Measurements from ENCODE around the gene CTLA4. TPM values are rescaled to one million over a fixed set of nuclear protein-coding genes. Genes with fewer than 3 reads are reported as not detected.

CTLA4 gene
- total RNA-seq, 1 donor from 2014 or later, result 7.9 TPM

GRCh38 chr2:203823173-203823572 lies 44.4 kb upstream of the CTLA4 start:
- no peaks in the 10 kb centered on the region for H3K27me3 ChIP-seq
- intact Hi-C loops (cut with DNase I), result no loop called here
- H3K4me3 ChIP-seq, result no peak overlapping the region
- H3K4me1 ChIP-seq, result no peaks in the 10 kb centered on the region
- DNase-seq (ENCODE audit: extremely low spot score in 2 of 2), result no peak
- H3K27ac ChIP-seq, result no peak overlapping the region
- H3K36me3 ChIP-seq, result no peaks in the 10 kb centered on the region
- no peaks in the 10 kb centered on the region for H3K9me3 ChIP-seq
- TF ChIP-seq POLR2AphosphoS5 (IDR thresholded peaks at IDR 0.05; ENCODE audit: insufficient read depth in 1 of 2, low read depth in 1 of 2) (no peak), CTCF (IDR thresholded peaks at IDR 0.05) (no peak), POLR2A (IDR thresholded peaks at IDR 0.05) (no peak)

GRCh38 chr2:203824057-203824456 lies 43.5 kb upstream of the CTLA4 start:
- no peaks in the 10 kb centered on the region for H3K36me3 ChIP-seq
- no peaks in the 10 kb centered on the region for H3K9me3 ChIP-seq
- no peak overlapping the region for H3K4me3 ChIP-seq
- no peak for DNase-seq (ENCODE audit: extremely low spot score in 2 of 2)
- H3K27ac ChIP-seq, result no peak overlapping the region
- TF ChIP-seq POLR2A (IDR thresholded peaks at IDR 0.05), result no peak
- TF ChIP-seq CTCF (IDR thresholded peaks at IDR 0.05), result no peak
- TF ChIP-seq POLR2AphosphoS5 (IDR thresholded peaks at IDR 0.05; ENCODE audit: insufficient read depth in 1 of 2, low read depth in 1 of 2), result no peak
- H3K4me1 ChIP-seq, result no peaks in the 10 kb centered on the region
- intact Hi-C loops (cut with DNase I), result no loop called here
- H3K27me3 ChIP-seq, result no peaks in the 10 kb centered on the region

- no peaks in the 10 kb centered on the region for H3K4me1 ChIP-seq
- no peaks in the 10 kb centered on the region for H3K9me3 ChIP-seq
- H3K36me3 ChIP-seq, result no peaks in the 10 kb centered on the region
- intact Hi-C loops (cut with DNase I), result no loop called here
- no peaks in the 10 kb centered on the region for H3K27me3 ChIP-seq
- H3K27ac ChIP-seq, result no peak overlapping the region
- TF ChIP-seq POLR2A (IDR thresholded peaks at IDR 0.05), result no peak
- TF ChIP-seq CTCF (IDR thresholded peaks at IDR 0.05), result no peak
- no peak for TF ChIP-seq POLR2AphosphoS5 (IDR thresholded peaks at IDR 0.05; ENCODE audit: insufficient read depth in 1 of 2, low read depth in 1 of 2)
- no peak overlapping the region for H3K4me3 ChIP-seq
- no peak for DNase-seq (ENCODE audit: extremely low spot score in 2 of 2)
Measured at GRCh38 chr2:203824603-203825002, 43.0 kb upstream of the CTLA4 start.

GRCh38 chr2:203826704-203827103 lies 40.9 kb upstream of the CTLA4 start:
- intact Hi-C loops (cut with DNase I), result no loop called here
- Histone ChIP-seq H3K4me1 (no peaks in the 10 kb centered on the region), H3K27ac (no peak overlapping the region), H3K36me3 (no peaks in the 10 kb centered on the region), H3K9me3 (no peaks in the 10 kb centered on the region), H3K27me3 (no peaks in the 10 kb centered on the region), H3K4me3 (no peak overlapping the region)
- no peak for DNase-seq (ENCODE audit: extremely low spot score in 2 of 2)
- TF ChIP-seq POLR2AphosphoS5 (IDR thresholded peaks at IDR 0.05; ENCODE audit: insufficient read depth in 1 of 2, low read depth in 1 of 2) (no peak), POLR2A (IDR thresholded peaks at IDR 0.05) (no peak), CTCF (IDR thresholded peaks at IDR 0.05) (no peak)

- intact Hi-C loops (cut with DNase I), result no loop called here
- Histone ChIP-seq H3K4me1 (no peaks in the 10 kb centered on the region), H3K36me3 (no peaks in the 10 kb centered on the region), H3K27me3 (no peaks in the 10 kb centered on the region), H3K27ac (no peak overlapping the region), H3K4me3 (no peak overlapping the region), H3K9me3 (no peaks in the 10 kb centered on the region)
- no peak for TF ChIP-seq POLR2AphosphoS5 (IDR thresholded peaks at IDR 0.05; ENCODE audit: insufficient read depth in 1 of 2, low read depth in 1 of 2)
- no peak for TF ChIP-seq CTCF (IDR thresholded peaks at IDR 0.05)
- no peak for TF ChIP-seq POLR2A (IDR thresholded peaks at IDR 0.05)
- no peak for DNase-seq (ENCODE audit: extremely low spot score in 2 of 2)
Measured at GRCh38 chr2:203830304-203831055, 37.1 kb upstream of the CTLA4 start.
